Measurements from ENCODE around the gene RNU2-63P. TPM values are rescaled to one million over a fixed set of nuclear protein-coding genes. Genes with fewer than 3 reads are reported as not detected.
A peak's percentile ranks its signal among the peaks of the same experiment; 100 is the strongest.

The RNU2-63P gene
- total RNA-seq, 1 donor from 2014 or later, result 6.9 TPM

DNA sequence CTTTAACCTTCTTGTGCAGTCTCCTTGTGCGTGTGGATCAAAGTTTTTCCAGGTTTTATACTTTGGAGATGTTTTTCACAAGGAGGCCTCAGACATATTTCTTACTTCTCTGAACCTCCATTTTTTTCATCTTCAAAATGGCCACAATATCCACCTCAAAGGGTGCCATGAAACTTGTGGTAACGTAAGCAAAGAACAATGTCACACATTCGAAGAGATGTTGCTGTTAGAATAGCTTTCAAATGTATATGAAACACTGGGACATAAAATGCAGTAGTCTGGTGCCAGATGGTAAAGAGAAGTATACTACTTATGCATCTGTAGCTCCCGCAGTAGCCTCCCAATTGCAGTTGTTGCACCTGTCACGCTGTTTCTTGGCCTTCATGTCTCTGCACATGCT is 41.8 kb upstream of the RNU2-63P start:
- Mint-ChIP-seq H3K4me3 (ENCODE audit: unreplicated experiment) (no peak overlapping the region), H3K27ac (ENCODE audit: unreplicated experiment) (no peak overlapping the region)
- DNase-seq (ENCODE audit: low spot score), result no peak

DNA sequence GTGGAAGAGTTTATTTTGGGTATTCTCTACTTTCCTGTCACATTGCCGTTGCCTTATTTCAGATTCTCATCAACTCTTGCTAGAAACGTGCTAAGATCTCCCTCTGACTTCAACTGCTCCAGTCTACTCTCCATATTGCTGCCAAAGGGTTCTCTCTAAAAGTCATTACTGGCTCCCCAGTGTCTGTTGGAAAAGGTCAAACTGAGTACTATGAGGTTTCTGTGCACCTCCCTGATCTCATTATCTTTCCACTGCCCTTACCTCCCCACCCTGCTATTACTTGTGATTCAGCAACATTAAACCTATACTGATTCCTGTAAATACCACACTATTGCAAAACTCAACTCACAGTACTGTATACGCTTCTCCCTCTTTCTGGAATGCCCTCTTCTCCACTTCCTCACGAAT is 41.1 kb upstream of the RNU2-63P start:
- Mint-ChIP-seq H3K36me3 (ENCODE audit: low read depth, unreplicated experiment) (peaks cover 6% of the 10 kb centered on the region), H3K27ac (ENCODE audit: unreplicated experiment) (no peak overlapping the region), H3K4me1 (ENCODE audit: unreplicated experiment) (peaks cover 43% of the 10 kb centered on the region), H3K9me3 (ENCODE audit: unreplicated experiment) (no peaks in the 10 kb centered on the region), H3K27me3 (ENCODE audit: unreplicated experiment) (peaks cover 12% of the 10 kb centered on the region), H3K4me3 (ENCODE audit: unreplicated experiment) (no peak overlapping the region)
- no peak for DNase-seq (ENCODE audit: low spot score)
- TF ChIP-seq, protein P1, sequence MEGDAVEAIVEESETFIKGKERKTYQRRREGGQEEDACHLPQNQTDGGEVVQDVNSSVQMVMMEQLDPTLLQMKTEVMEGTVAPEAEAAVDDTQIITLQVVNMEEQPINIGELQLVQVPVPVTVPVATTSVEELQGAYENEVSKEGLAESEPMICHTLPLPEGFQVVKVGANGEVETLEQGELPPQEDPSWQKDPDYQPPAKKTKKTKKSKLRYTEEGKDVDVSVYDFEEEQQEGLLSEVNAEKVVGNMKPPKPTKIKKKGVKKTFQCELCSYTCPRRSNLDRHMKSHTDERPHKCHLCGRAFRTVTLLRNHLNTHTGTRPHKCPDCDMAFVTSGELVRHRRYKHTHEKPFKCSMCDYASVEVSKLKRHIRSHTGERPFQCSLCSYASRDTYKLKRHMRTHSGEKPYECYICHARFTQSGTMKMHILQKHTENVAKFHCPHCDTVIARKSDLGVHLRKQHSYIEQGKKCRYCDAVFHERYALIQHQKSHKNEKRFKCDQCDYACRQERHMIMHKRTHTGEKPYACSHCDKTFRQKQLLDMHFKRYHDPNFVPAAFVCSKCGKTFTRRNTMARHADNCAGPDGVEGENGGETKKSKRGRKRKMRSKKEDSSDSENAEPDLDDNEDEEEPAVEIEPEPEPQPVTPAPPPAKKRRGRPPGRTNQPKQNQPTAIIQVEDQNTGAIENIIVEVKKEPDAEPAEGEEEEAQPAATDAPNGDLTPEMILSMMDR (IDR thresholded peaks at IDR 0.05; ENCODE audit: unreplicated experiment), result no peak

More for the DNA sequence above, 41.8 kb upstream of the RNU2-63P start:
- TF ChIP-seq, protein P1 (IDR thresholded peaks at IDR 0.05; ENCODE audit: unreplicated experiment), result no peak
- Mint-ChIP-seq H3K27me3 (ENCODE audit: unreplicated experiment) (peaks cover 12% of the 10 kb centered on the region), H3K4me1 (ENCODE audit: unreplicated experiment) (peaks cover 47% of the 10 kb centered on the region), H3K9me3 (ENCODE audit: unreplicated experiment) (no peaks in the 10 kb centered on the region), H3K36me3 (ENCODE audit: low read depth, unreplicated experiment) (peaks cover 6% of the 10 kb centered on the region)

DNA sequence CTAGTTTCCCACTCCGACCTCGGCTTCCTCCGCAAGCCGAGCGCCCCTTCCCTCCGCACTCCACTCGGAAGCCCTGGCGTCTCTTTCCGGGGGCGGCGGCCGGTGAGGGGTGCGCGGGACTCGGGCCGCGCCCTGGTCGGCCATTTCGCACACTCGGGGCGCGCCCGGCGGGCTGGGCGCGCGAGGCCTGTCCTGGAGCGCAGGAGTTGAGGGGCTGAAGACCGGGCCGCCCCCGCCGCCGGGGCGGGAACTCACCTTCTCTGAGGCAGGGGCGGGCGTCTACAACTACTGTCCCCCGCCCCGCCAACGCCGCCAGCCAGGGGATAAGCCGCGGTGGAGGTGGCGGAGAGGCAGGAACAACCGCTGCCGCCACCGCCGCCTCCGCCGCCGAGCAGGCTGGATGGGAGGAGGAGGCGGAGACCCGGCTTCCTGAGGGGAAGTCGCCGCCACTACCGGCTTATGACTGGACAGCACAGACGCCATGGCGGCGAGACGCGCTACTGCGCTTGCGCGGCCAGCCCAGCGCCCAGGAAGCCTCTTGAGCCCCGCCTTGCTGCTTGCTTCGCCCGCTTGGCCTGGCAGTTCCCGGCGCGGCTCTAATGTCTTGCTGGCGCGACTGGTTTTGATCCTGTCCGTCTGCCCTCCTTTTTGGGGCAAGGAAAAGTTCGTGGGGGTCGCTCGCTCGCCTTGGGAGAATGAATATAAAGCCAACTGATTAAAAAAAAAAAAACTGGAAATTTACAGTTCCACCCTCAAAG is 39.2 kb upstream of the RNU2-63P start, which contains the start of gene KRCC1:
KRCC1 (minus strand) TSS at position 413 of the 758 bp plus-strand sequence. CDS start 27,220 bp downstream, outside the sequence.
- Mint-ChIP-seq H3K36me3 (ENCODE audit: low read depth, unreplicated experiment) (peaks cover 6% of the 10 kb centered on the region), H3K9me3 (ENCODE audit: unreplicated experiment) (no peaks in the 10 kb centered on the region), H3K27ac (ENCODE audit: unreplicated experiment) (peak within 1 kb of the TSS; percentile 100), H3K27me3 (ENCODE audit: unreplicated experiment) (peaks cover 12% of the 10 kb centered on the region), H3K4me3 (ENCODE audit: unreplicated experiment) (peak within 1 kb of the TSS; percentile 99), H3K4me1 (ENCODE audit: unreplicated experiment) (peaks cover 30% of the 10 kb centered on the region)
- DNase-seq (ENCODE audit: low spot score), result peak; percentile 85
- TF ChIP-seq, protein P1 (IDR thresholded peaks at IDR 0.05; ENCODE audit: unreplicated experiment), result no peak

DNA sequence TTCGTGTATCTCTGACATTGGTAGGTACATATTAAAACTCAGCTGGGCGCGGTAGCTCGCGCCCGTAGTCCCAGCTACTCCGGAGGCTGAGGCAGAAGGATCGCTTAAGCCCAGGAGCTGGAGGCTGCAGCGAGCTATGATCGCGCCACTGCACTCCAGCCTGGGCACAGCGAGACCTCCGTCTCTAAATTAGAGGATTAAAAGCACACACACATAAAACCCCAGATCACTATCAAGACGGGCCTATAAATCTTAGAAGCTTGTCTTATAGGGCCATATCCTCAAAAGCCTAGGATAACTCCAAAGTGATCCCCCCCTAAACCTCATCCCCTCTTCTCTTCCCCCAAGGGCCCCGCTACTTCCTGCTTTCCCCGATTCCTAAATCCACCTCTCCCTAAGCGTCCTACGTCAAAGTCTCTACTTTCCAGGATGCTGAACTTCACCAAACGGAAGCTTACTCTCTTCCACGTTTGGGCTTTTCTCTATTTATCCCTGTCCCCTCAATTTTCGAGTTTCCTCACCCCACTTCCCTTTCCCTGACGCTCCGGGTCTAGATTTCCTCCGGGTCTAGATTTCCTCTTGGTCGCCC is 38.5 kb upstream of the RNU2-63P start:
- DNase-seq (ENCODE audit: low spot score), result no peak
- peaks cover 6% of the 10 kb centered on the region for H3K36me3 Mint-ChIP-seq (ENCODE audit: low read depth, unreplicated experiment)
- peaks cover 30% of the 10 kb centered on the region for H3K4me1 Mint-ChIP-seq (ENCODE audit: unreplicated experiment)
- TF ChIP-seq, protein P1 (IDR thresholded peaks at IDR 0.05; ENCODE audit: unreplicated experiment), result no peak
- peak overlapping the region; percentile 100 for H3K27ac Mint-ChIP-seq (ENCODE audit: unreplicated experiment)
- H3K27me3 Mint-ChIP-seq (ENCODE audit: unreplicated experiment), result peaks cover 12% of the 10 kb centered on the region
- H3K9me3 Mint-ChIP-seq (ENCODE audit: unreplicated experiment), result no peaks in the 10 kb centered on the region
- H3K4me3 Mint-ChIP-seq (ENCODE audit: unreplicated experiment), result peak overlapping the region; percentile 99
